Activated CD4-positive, alpha-beta T cell treated with anti-CD3 and anti-CD28 coated beads, Interleukin-2, amount 10 ng/mL, durations not matched to agents 24 days and 14 days (primary cell): ENCODE results near the gene NDUFS8. TPM values are rescaled to one million over a fixed set of nuclear protein-coding genes. Genes with fewer than 3 reads are reported as not detected.
"Not testable (repeated sequence)": the region's sequence is repeated elsewhere in the genome, so short reads cannot be mapped to it uniquely, and the experiment has no call there.

Experiments
- DNase-seq: peaks from one replicate; pipeline ENCODE4 v3.0.0; 2022
- H3K27ac Mint-ChIP-seq: one replicate; pipeline ENCODE4 v1.8.0; 2022; ENCODE audit warnings: mild to moderate bottlenecking, mixed read lengths
- H3K27me3 Mint-ChIP-seq: one replicate; pipeline ENCODE4 v1.8.0; 2022; ENCODE audit warnings: mixed read lengths
- H3K36me3 Mint-ChIP-seq: one replicate; pipeline ENCODE4 v1.8.0; 2022; ENCODE audit warnings: low read depth, mild to moderate bottlenecking, mixed read lengths
- H3K4me1 Mint-ChIP-seq: one replicate; pipeline ENCODE4 v1.8.0; 2021; ENCODE audit warnings: mixed read lengths
- H3K4me3 Mint-ChIP-seq: one replicate; pipeline ENCODE4 v1.8.0; 2022; ENCODE audit warnings: mild to moderate bottlenecking, moderate library complexity, mixed read lengths
- H3K9me3 Mint-ChIP-seq: one replicate; pipeline ENCODE4 v1.8.0; 2021; ENCODE audit warnings: mixed read lengths
- intact Hi-C: fragments of 100-400 bp; cut with micrococcal nuclease; formaldehyde crosslinking; loops from one replicate; pipeline ENCODE4 v1.15.1; 2023
- total RNA-seq: library from RNA; stranded (reverse); gene quantifications from 2 replicates; pipeline ENCODE4 v1.2.3, GENCODE V29; 2022

NDUFS8 gene
- 153 and 159 TPM in 2 replicates for total RNA-seq

GRCh38 chr11:68030318-68031143 is at the start of gene NDUFS8:
Gene NDUFS8 (plus strand): TSS chr11:68030681. CDS start chr11:68032152, 1,471 bp downstream.
- no peaks in the 10 kb centered on the region for H3K27me3 Mint-ChIP-seq
- no peaks in the 10 kb centered on the region for H3K9me3 Mint-ChIP-seq
- H3K4me3 Mint-ChIP-seq, result peak within 1 kb of the TSS; percentile 84
- peaks cover 23% of the 10 kb centered on the region for H3K4me1 Mint-ChIP-seq
- intact Hi-C loops, result loop anchor here (1.0 to 10.0 kb wide), 6 partner anchors 10 to 756 kb away; partner anchors contain the start of genes CHKA, KMT5B, PPP6R3 and UNC93B1
- peaks cover 7% of the 10 kb centered on the region for H3K36me3 Mint-ChIP-seq
- DNase-seq, result peak; percentile 99
- H3K27ac Mint-ChIP-seq, result peak within 1 kb of the TSS; percentile 87

- H3K27me3 Mint-ChIP-seq, H3K4me3 Mint-ChIP-seq, H3K27ac Mint-ChIP-seq, H3K36me3 Mint-ChIP-seq, H3K4me1 Mint-ChIP-seq, H3K9me3 Mint-ChIP-seq, DNase-seq, intact Hi-C loops: not testable (repeated sequence)
These were observed 49.3 kb upstream of the NDUFS8 start for GRCh38 chr11:67981226-67981625.

- intact Hi-C loops, H3K4me3 Mint-ChIP-seq, H3K9me3 Mint-ChIP-seq, H3K27me3 Mint-ChIP-seq, H3K27ac Mint-ChIP-seq, H3K36me3 Mint-ChIP-seq, H3K4me1 Mint-ChIP-seq, DNase-seq: not testable (repeated sequence)
These were observed 48.1 kb upstream of the NDUFS8 start for GRCh38 chr11:67982255-67982857.

- intact Hi-C loops, result no loop called here
- H3K4me1 Mint-ChIP-seq, result no peaks in the 10 kb centered on the region
- H3K9me3 Mint-ChIP-seq, result no peaks in the 10 kb centered on the region
- DNase-seq, result no peak
- no peak overlapping the region for H3K27ac Mint-ChIP-seq
- H3K36me3 Mint-ChIP-seq, result no peaks in the 10 kb centered on the region
- no peak overlapping the region for H3K4me3 Mint-ChIP-seq
- no peaks in the 10 kb centered on the region for H3K27me3 Mint-ChIP-seq
These were observed 46.5 kb upstream of the NDUFS8 start for GRCh38 chr11:67983951-67984350.

GRCh38 chr11:67985302-67985701 is 45.2 kb upstream of the NDUFS8 start:
- DNase-seq, H3K27me3 Mint-ChIP-seq, intact Hi-C loops, H3K36me3 Mint-ChIP-seq, H3K9me3 Mint-ChIP-seq, H3K27ac Mint-ChIP-seq, H3K4me3 Mint-ChIP-seq, H3K4me1 Mint-ChIP-seq: not testable (repeated sequence)

- H3K27me3 Mint-ChIP-seq, intact Hi-C loops, H3K36me3 Mint-ChIP-seq, H3K4me1 Mint-ChIP-seq, DNase-seq, H3K9me3 Mint-ChIP-seq, H3K4me3 Mint-ChIP-seq: not testable (repeated sequence)
- H3K27ac Mint-ChIP-seq, result peak overlapping the region; percentile 51
These were observed 39.7 kb upstream of the NDUFS8 start for GRCh38 chr11:67990546-67991346.

- H3K27ac Mint-ChIP-seq, DNase-seq, H3K4me1 Mint-ChIP-seq, H3K36me3 Mint-ChIP-seq, H3K27me3 Mint-ChIP-seq, H3K9me3 Mint-ChIP-seq, H3K4me3 Mint-ChIP-seq, intact Hi-C loops: not testable (repeated sequence)
These were observed 38.9 kb upstream of the NDUFS8 start for GRCh38 chr11:67991347-67992121.

GRCh38 chr11:67993821-67994220 is 36.7 kb upstream of the NDUFS8 start:
- H3K4me3 Mint-ChIP-seq, H3K9me3 Mint-ChIP-seq, intact Hi-C loops, H3K27ac Mint-ChIP-seq, H3K27me3 Mint-ChIP-seq: not testable (repeated sequence)
- peak; percentile 84 for DNase-seq
- Mint-ChIP-seq H3K4me1 (peaks cover 27% of the 10 kb centered on the region), H3K36me3 (peaks cover 11% of the 10 kb centered on the region)

GRCh38 chr11:67994387-67994786 is 36.1 kb upstream of the NDUFS8 start:
- intact Hi-C loops, H3K27ac Mint-ChIP-seq, H3K4me3 Mint-ChIP-seq, DNase-seq, H3K9me3 Mint-ChIP-seq, H3K27me3 Mint-ChIP-seq: not testable (repeated sequence)
- Mint-ChIP-seq H3K36me3 (peaks cover 11% of the 10 kb centered on the region), H3K4me1 (peaks cover 27% of the 10 kb centered on the region)

GRCh38 chr11:67995129-67995528 is 35.4 kb upstream of the NDUFS8 start:
- DNase-seq, H3K4me3 Mint-ChIP-seq, H3K27me3 Mint-ChIP-seq, H3K9me3 Mint-ChIP-seq, intact Hi-C loops, H3K27ac Mint-ChIP-seq: not testable (repeated sequence)
- Mint-ChIP-seq H3K36me3 (peaks cover 11% of the 10 kb centered on the region), H3K4me1 (peaks cover 27% of the 10 kb centered on the region)

- intact Hi-C loops, H3K4me3 Mint-ChIP-seq, DNase-seq, H3K27ac Mint-ChIP-seq, H3K9me3 Mint-ChIP-seq, H3K27me3 Mint-ChIP-seq: not testable (repeated sequence)
- peaks cover 27% of the 10 kb centered on the region for H3K4me1 Mint-ChIP-seq
- H3K36me3 Mint-ChIP-seq, result peaks cover 11% of the 10 kb centered on the region
These were observed 34.9 kb upstream of the NDUFS8 start for GRCh38 chr11:67995579-67995978.

GRCh38 chr11:67996051-67996450 is 34.4 kb upstream of the NDUFS8 start:
- H3K4me1 Mint-ChIP-seq, result peaks cover 27% of the 10 kb centered on the region
- H3K4me3 Mint-ChIP-seq, result no peak overlapping the region
- H3K9me3 Mint-ChIP-seq, result no peaks in the 10 kb centered on the region
- intact Hi-C loops, result no loop called here
- peaks cover 11% of the 10 kb centered on the region for H3K36me3 Mint-ChIP-seq
- DNase-seq, result no peak
- H3K27ac Mint-ChIP-seq, result no peak overlapping the region
- no peaks in the 10 kb centered on the region for H3K27me3 Mint-ChIP-seq

- intact Hi-C loops, result no loop called here
- peak; percentile 86 for DNase-seq
- Mint-ChIP-seq H3K4me1 (peaks cover 27% of the 10 kb centered on the region), H3K9me3 (no peaks in the 10 kb centered on the region), H3K27me3 (no peaks in the 10 kb centered on the region), H3K36me3 (peaks cover 11% of the 10 kb centered on the region), H3K27ac (peak overlapping the region; percentile 35), H3K4me3 (no peak overlapping the region)
These were observed 33.6 kb upstream of the NDUFS8 start for GRCh38 chr11:67996622-67997474.
